ENCODE results near the gene CREB3L2. TPM values are rescaled to one million over a fixed set of nuclear protein-coding genes. Genes with fewer than 3 reads are reported as not detected.

The CREB3L2 gene
- total and polyA plus RNA-seq, 2 of the 8 experiments (the other 6 are each of a cell fraction or from before 2014, with no cell fraction given) = 14.4 to 48.3 TPM

DNA sequence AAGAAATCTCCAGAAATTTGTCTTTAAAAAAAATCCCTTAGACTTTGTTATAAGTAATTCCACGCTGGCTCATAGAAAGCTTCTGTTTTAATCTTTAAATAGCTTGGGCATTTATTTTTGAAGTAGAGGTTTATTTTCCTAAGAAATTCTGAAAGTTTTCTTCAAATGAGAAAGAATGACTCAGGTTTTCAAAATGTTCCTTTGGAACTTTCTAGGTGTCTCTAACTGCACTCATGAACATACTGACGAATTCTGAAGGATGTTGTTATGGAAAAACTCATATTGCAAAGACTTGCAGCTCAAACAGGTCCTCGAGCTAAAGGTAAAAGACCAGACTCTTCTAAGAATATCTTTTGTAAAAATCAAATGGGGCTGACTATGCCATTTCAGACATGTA is 165.8 kb downstream of the CREB3L2 start:
- H4K8ac ChIP-seq (ENCODE audit: extremely low read depth, insufficient read depth, low read length) = no peak overlapping the region
- peaks cover 0 to 6% (median 0%) of the 10 kb centered on the region in 4 experiments; a peak in 2 of 8 replicates for H3K36me3 ChIP-seq (ENCODE audit: control insufficient read depth in 2 of 4, insufficient read depth in 4 of 4, low read length in 3 of 4)
- no peak overlapping the region for H2BK12ac ChIP-seq (ENCODE audit: low read depth, low read length)
- no peak overlapping the region for H2BK15ac ChIP-seq (ENCODE audit: low read length)
- no peaks in the 10 kb centered on the region for H3K79me2 ChIP-seq (ENCODE audit: control insufficient read depth in 1 of 2, insufficient read depth in 2 of 2, low read length in 2 of 2)
- no peak overlapping the region for H3K27ac ChIP-seq (ENCODE audit: low read depth, low read length)
- H3K56ac ChIP-seq (replicated peaks; ENCODE audit: insufficient read length, low read depth, low read length) = no peak overlapping the region
- H4K20me1 ChIP-seq (replicated peaks in 1 of 2; ENCODE audit: control insufficient read depth in 1 of 2, insufficient read depth in 2 of 2, low read length in 2 of 2) = no peaks in the 10 kb centered on the region
- ChIA-PET POLR2A (ENCODE audit: partially characterized antibody) (no interaction called here), CTCF (ENCODE audit: partially characterized antibody) (interaction anchor here (0.9 to 2.0 kb wide), 6 partner anchors 19 to 231 kb away, joined by 3 to 8 read pairs (median 3); no protein-coding TSS in a partner anchor)
- H3K4me3 ChIP-seq (ENCODE audit: extremely low read depth in 1 of 4, insufficient read depth in 2 of 4, low read depth in 3 of 4, low read length in 4 of 4) = no peak overlapping the region
- H3K4me2 ChIP-seq (ENCODE audit: insufficient read depth in 1 of 2, low read depth in 2 of 2, low read length in 2 of 2) = no peak overlapping the region
- no peak overlapping the region for H2BK120ac ChIP-seq (replicated peaks; ENCODE audit: low read depth, low read length)
- H3K14ac ChIP-seq (ENCODE audit: insufficient read length) = no peak overlapping the region
- 91% methylated on average over 3 of the region's 3 CpGs; no CpG with 5 or more reads in 1 of the 2 experiments for WGBS, 2 experiments (ENCODE audit: extremely low coverage in 1 of 2, insufficient coverage in 1 of 2, insufficient read length in 1 of 2, insufficient replicate concordance in 2 of 2, low coverage in 1 of 2, low lambda C conversion rate in 2 of 2, missing lambda C conversion rate in 1 of 2)
- peaks cover 25 to 26% of the 10 kb centered on the region in 2 experiments; a peak in 3 of 4 replicates for H3K9me3 ChIP-seq (ENCODE audit: insufficient read depth in 2 of 2, low read depth in 1 of 2, low read length in 1 of 2)
- no peak overlapping the region for H2BK5ac ChIP-seq (ENCODE audit: low read depth, low read length)
- DNase-seq (ENCODE audit: low read depth in 1 of 2, low spot score in 2 of 2) (no peak), FAIRE-seq (no peak)
- H3K23me2 ChIP-seq (ENCODE audit: low read depth, low read length) = no peaks in the 10 kb centered on the region
- H2BK20ac ChIP-seq (ENCODE audit: low read length) = no peak overlapping the region
- H3K18ac ChIP-seq (ENCODE audit: extremely low read depth, low read length) = no peak overlapping the region
- H2AK5ac ChIP-seq (ENCODE audit: low read depth, low read length) = no peak overlapping the region
- H3K27me3 ChIP-seq (replicated peaks in 1 of 4; ENCODE audit: control insufficient read depth in 3 of 4, extremely low read depth in 1 of 4, insufficient read depth in 3 of 4, low read length in 3 of 4) = no peaks in the 10 kb centered on the region
- no peak overlapping the region for H3K9ac ChIP-seq (replicated peaks in 1 of 4; ENCODE audit: extremely low read depth in 1 of 4, low read depth in 3 of 4, low read length in 3 of 4)
- H3K23ac ChIP-seq (ENCODE audit: insufficient read length) = no peak overlapping the region
- H2AFZ ChIP-seq (ENCODE audit: low read length) = no peak overlapping the region
- no peak overlapping the region for H3K4ac ChIP-seq (replicated peaks; ENCODE audit: insufficient read length, low read depth, low read length)
- no peaks in the 10 kb centered on the region for H3K79me1 ChIP-seq (ENCODE audit: low read depth, low read length)
- peaks cover 4 to 14% (median 9%) of the 10 kb centered on the region in 4 experiments; a peak in 4 of 7 replicates for H3K4me1 ChIP-seq (replicated peaks in 1 of 4; ENCODE audit: control insufficient read depth in 3 of 4, insufficient read depth in 4 of 4, low read length in 3 of 4)
- no peak overlapping the region for H4K91ac ChIP-seq (replicated peaks; ENCODE audit: insufficient read length, low read length)
- H4K5ac ChIP-seq (ENCODE audit: insufficient read length, low read depth, low read length) = no peak overlapping the region
- TF ChIP-seq SP2 (IDR thresholded peaks at IDR 0.05; ENCODE audit: low read length) (no peak), SIN3A (conservative IDR thresholded peaks at IDR 0.05 in 1 of 2, IDR thresholded peaks at IDR 0.05 in 1 of 2; ENCODE audit: low read depth in 1 of 2, low read length in 2 of 2) (no peak), NRF1 (IDR thresholded peaks at IDR 0.05; ENCODE audit: low read depth, low read length) (no peak), TBP (IDR thresholded peaks at IDR 0.05; ENCODE audit: low read depth, low read length) (no peak), SIRT6 (IDR thresholded peaks at IDR 0.05; ENCODE audit: low read length) (no peak), SUZ12 (IDR thresholded peaks at IDR 0.05; ENCODE audit: low read length) (no peak), RXRA (IDR thresholded peaks at IDR 0.05; ENCODE audit: insufficient read depth, low read depth, low read length) (no peak), POU5F1 (IDR thresholded peaks at IDR 0.05; ENCODE audit: low read depth, low read length) (no peak), CBX5 (IDR thresholded peaks at IDR 0.05; ENCODE audit: low read depth, low read length) (no peak), SRF (IDR thresholded peaks at IDR 0.05; ENCODE audit: low read depth, low read length) (no peak), CTBP2 (IDR thresholded peaks at IDR 0.05; ENCODE audit: borderline replicate concordance, insufficient read depth, insufficient read length, low read length) (no peak), TCF12 (IDR thresholded peaks at IDR 0.05; ENCODE audit: low read depth, low read length) (no peak), GABPA (IDR thresholded peaks at IDR 0.05; ENCODE audit: borderline replicate concordance, insufficient read depth, low read length) (no peak), SP1 (IDR thresholded peaks at IDR 0.05; ENCODE audit: low read depth, low read length) (no peak)
